Sigmoid colon (tissue), 4 donors: ENCODE data around the gene PCSK2.

Experiments used
- CTCF ChIP-seq, 4 experiments: fragments of 450-650 bp in 3 of 4; fragments of 200-600 bp in 1 of 4; IDR thresholded peaks; one replicate each; pipeline ENCODE4 v1.5.1; 2016 to 2019; ENCODE audit warnings: antibody characterized with exemption in 4 of 4, mild to moderate bottlenecking in 3 of 4, moderate library complexity in 2 of 4
- POLR2A ChIP-seq, 2 donors: fragments of 450-650 bp; IDR thresholded peaks; one replicate each; pipeline ENCODE4 v1.6.1; 2016; ENCODE audit warnings: antibody characterized with exemption in 2 of 2, mild to moderate bottlenecking in 2 of 2, moderate library complexity in 2 of 2
- POLR2AphosphoS5 ChIP-seq, 4 donors: sonication (generic); formaldehyde crosslinking; IDR thresholded peaks; one replicate each; pipeline ENCODE4 v1.6.1; 2017; ENCODE audit warnings: antibody characterized with exemption in 4 of 4

DNA sequence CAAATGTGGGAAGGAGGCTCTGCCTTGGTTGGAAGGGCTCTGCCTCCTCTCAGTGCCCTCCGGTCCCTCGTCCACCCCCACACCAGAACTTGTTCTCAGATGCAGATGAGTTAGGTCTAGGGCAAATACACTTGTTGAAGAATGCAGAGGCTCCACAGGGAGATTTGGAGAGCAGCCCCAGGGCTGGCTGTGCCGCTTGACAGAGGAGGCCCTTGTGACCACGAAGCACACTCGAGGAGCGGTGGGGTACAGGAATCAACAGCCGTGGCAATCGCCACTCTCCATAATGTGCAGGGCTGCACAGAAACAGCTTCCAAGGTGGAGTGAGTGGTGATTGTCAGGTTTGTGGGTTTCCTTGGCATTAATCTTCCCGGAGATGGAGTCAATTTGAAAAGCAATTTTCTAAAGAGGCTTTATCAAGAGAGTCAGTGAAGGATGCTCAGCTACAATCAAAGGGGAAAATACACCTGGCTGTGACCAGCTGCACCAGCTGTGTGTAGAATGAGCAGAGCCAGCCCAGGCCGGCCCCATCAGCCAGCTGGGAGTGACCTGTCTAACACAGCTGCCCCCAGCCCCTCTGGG is 244.9 kb downstream of the PCSK2 start:
- TF ChIP-seq POLR2AphosphoS5 (IDR thresholded peaks at IDR 0.05) (no peak), CTCF (IDR thresholded peaks at IDR 0.05) (no peak), POLR2A (IDR thresholded peaks at IDR 0.05) (no peak)
